GM23338 (cell line): Measurements from ENCODE around the gene SMC4. TPM values are rescaled to one million over a fixed set of nuclear protein-coding genes. Genes with fewer than 3 reads are reported as not detected.

Source experiments
- ATAC-seq: fragments of 200-7000 bp; cut with Tn5 transposase; 3 replicates; pipeline ENCODE4 v1.9.1; 2020
- DNase-seq: peaks from one replicate; pipeline ENCODE4 v3.0.0-alpha.2; 2015; ENCODE audit warnings: low spot score
- H2AFZ ChIP-seq: fragments of 200-600 bp; sonication (generic); 2 replicates; pipeline ENCODE4 v1.8.0; 2016; ENCODE audit warnings: antibody characterized with exemption, mild to moderate bottlenecking, moderate library complexity
- H3F3A ChIP-seq: fragments of 200-600 bp; sonication (generic); replicated peaks from 2 replicates; pipeline ENCODE4 v1.8.0; 2017; ENCODE audit warnings: antibody characterized with exemption, mixed run types, low read depth
- H3K27ac ChIP-seq: fragments of 200-600 bp; sonication (generic); 2 replicates; pipeline ENCODE4 v1.6.1; 2016; ENCODE audit warnings: low read depth
- H3K27me3 ChIP-seq: fragments of 200-600 bp; sonication (generic); 2 replicates; pipeline ENCODE4 v1.8.0; 2016; ENCODE audit warnings: mild to moderate bottlenecking, mixed run types, moderate library complexity; ENCODE audit not compliant: insufficient read depth
- H3K36me3 ChIP-seq: fragments of 200-600 bp; sonication (generic); 2 replicates; pipeline ENCODE4 v1.8.0; 2016; ENCODE audit warnings: mild to moderate bottlenecking; ENCODE audit not compliant: insufficient read depth
- H3K4me1 ChIP-seq: fragments of 200-600 bp; sonication (generic); 2 replicates; pipeline ENCODE4 v1.8.0; 2016; ENCODE audit warnings: mild to moderate bottlenecking, moderate library complexity; ENCODE audit not compliant: insufficient read depth
- H3K4me2 ChIP-seq: fragments of 200-600 bp; sonication (generic); 2 replicates; pipeline ENCODE4 v1.7.1; 2017; ENCODE audit warnings: mixed run types
- H3K4me3 ChIP-seq: fragments of 200-600 bp; sonication (generic); 2 replicates; pipeline ENCODE4 v1.6.1; 2016; ENCODE audit warnings: mixed run types
- H3K79me2 ChIP-seq: fragments of 200-600 bp; sonication (generic); replicated peaks from 2 replicates; pipeline ENCODE4 v1.8.0; 2017; ENCODE audit warnings: mild to moderate bottlenecking; ENCODE audit not compliant: insufficient read depth
- H3K9me2 ChIP-seq: fragments of 200-600 bp; sonication (generic); 2 replicates; pipeline ENCODE4 v1.8.0; 2017; ENCODE audit not compliant: insufficient read depth
- H4K20me1 ChIP-seq: fragments of 200-600 bp; sonication (generic); replicated peaks from 2 replicates; pipeline ENCODE4 v1.8.0; 2017; ENCODE audit warnings: mild to moderate bottlenecking; ENCODE audit not compliant: insufficient read depth
- H3K27ac Mint-ChIP-seq: 2 replicates; pipeline ENCODE4 v1.8.0; 2020; ENCODE audit warnings: inconsistent platforms, mild to moderate bottlenecking, moderate library complexity, mixed read lengths
- H3K27me3 Mint-ChIP-seq: 3 replicates; pipeline ENCODE4 v1.8.0; 2022; ENCODE audit warnings: low read depth, mild to moderate bottlenecking, moderate library complexity, mixed read lengths, inconsistent platforms; ENCODE audit not compliant: insufficient read depth, poor library complexity
- H3K36me3 Mint-ChIP-seq: 3 replicates; pipeline ENCODE4 v1.8.0; 2021; ENCODE audit warnings: low read depth, mild to moderate bottlenecking, inconsistent platforms, moderate library complexity, mixed read lengths
- H3K4me1 Mint-ChIP-seq: 3 replicates; pipeline ENCODE4 v1.8.0; 2020; ENCODE audit warnings: mild to moderate bottlenecking, inconsistent platforms, mixed read lengths
- H3K4me3 Mint-ChIP-seq: 3 replicates; pipeline ENCODE4 v1.8.0; 2021; ENCODE audit warnings: moderate library complexity, mild to moderate bottlenecking, inconsistent platforms, mixed read lengths
- H3K9me3 Mint-ChIP-seq: 3 replicates; pipeline ENCODE4 v1.8.0; 2020; ENCODE audit warnings: moderate library complexity, mild to moderate bottlenecking, inconsistent platforms, mixed read lengths
- CREB1 ChIP-seq: fragments of 250-450 bp; sonication (Bioruptor Pico); IDR thresholded peaks from 2 replicates; pipeline ENCODE4 v1.5.0; 2020; ENCODE audit warnings: low read depth, mild to moderate bottlenecking, moderate library complexity
- CTCF ChIP-seq, 2 experiments: fragments of 200-600 bp in 1 of 2; sonication (generic) in 1 of 2; conservative IDR thresholded peaks; 2 replicates each; pipeline versions ENCODE4 v1.5.1 to v1.6.1; 2016 to 2017; ENCODE audit warnings: antibody characterized with exemption in 2 of 2, low read depth in 2 of 2, mild to moderate bottlenecking in 2 of 2, moderate library complexity in 1 of 2
- ETS1 ChIP-seq: IDR thresholded peaks from 2 replicates; pipeline ENCODE4 v1.6.1; 2016; ENCODE audit warnings: antibody characterized with exemption
- EZH2 ChIP-seq: fragments of 200-600 bp; sonication (generic); IDR thresholded peaks from one replicate; pipeline ENCODE4 v1.8.0; 2017; ENCODE audit warnings: antibody characterized with exemption, mild to moderate bottlenecking, low read depth; ENCODE audit not compliant: unreplicated experiment
- EZH2phosphoT487 ChIP-seq: fragments of 200-600 bp; sonication (generic); IDR thresholded peaks from one replicate; pipeline ENCODE4 v1.8.1; 2018; ENCODE audit warnings: antibody characterized with exemption; ENCODE audit not compliant: unreplicated experiment
- JUNB ChIP-seq: IDR thresholded peaks from one replicate; pipeline ENCODE4 v1.6.1; 2016; ENCODE audit warnings: antibody characterized with exemption; ENCODE audit not compliant: unreplicated experiment
- NANOG ChIP-seq: IDR thresholded peaks from 2 replicates; pipeline ENCODE4 v1.6.1; 2016; ENCODE audit warnings: antibody characterized with exemption, borderline replicate concordance
- POLR2AphosphoS5 ChIP-seq: IDR thresholded peaks from 2 replicates; pipeline ENCODE4 v1.6.1; 2016; ENCODE audit warnings: antibody characterized with exemption, low read depth
- REST ChIP-seq: IDR thresholded peaks from one replicate; pipeline ENCODE4 v1.6.1; 2018; ENCODE audit warnings: antibody characterized with exemption; ENCODE audit not compliant: unreplicated experiment
- STAT1 ChIP-seq: IDR thresholded peaks from one replicate; pipeline ENCODE4 v1.6.1; 2016; ENCODE audit warnings: antibody characterized with exemption; ENCODE audit not compliant: unreplicated experiment
- ZNF114 ChIP-seq: fragments of 250-450 bp; sonication (Bioruptor Pico); IDR thresholded peaks from 2 replicates; pipeline ENCODE4 v1.5.0; 2020; ENCODE audit warnings: mild to moderate bottlenecking, moderate library complexity
- ZNF331 ChIP-seq: fragments of 250-450 bp; sonication (Bioruptor Pico); IDR thresholded peaks from 2 replicates; pipeline ENCODE4 v1.5.0; 2020; ENCODE audit warnings: low read depth, mild to moderate bottlenecking, moderate library complexity
- ZNF462 ChIP-seq: fragments of 250-450 bp; sonication (Bioruptor Pico); IDR thresholded peaks from 2 replicates; pipeline ENCODE4 v1.5.0; 2020; ENCODE audit warnings: mild to moderate bottlenecking, moderate library complexity
- polyA plus RNA-seq: library from polyadenylated mRNA; unstranded; fragments of >200 nt; fragmentation: Nextera tagmentation; extraction: Ambion mirVana; gene quantifications from 2 replicates; pipeline ENCODE4 v1.2.1, GENCODE V29; 2016
- total RNA-seq: library from RNA; depleted of rRNA; stranded (reverse); fragments of >200 nt; shearing (Covaris generic); gene quantifications from 2 replicates; pipeline ENCODE4 v1.2.3, GENCODE V29; 2014

The SMC4 gene
- total and polyA plus RNA-seq, 2 experiments from 2014 or later, result 167 to 412 TPM

GRCh38 chr3:160478338-160478737 is 78.9 kb downstream of the SMC4 start:
- H3K4me2 ChIP-seq, result no peak overlapping the region
- H3K9me2 ChIP-seq, result 0 out of 2 replicates have a peak, but pooled peaks cover 7% of the 10 kb centered on the region
- H2AFZ ChIP-seq, result no peak overlapping the region
- Mint-ChIP-seq H3K27ac (no peak overlapping the region), H3K27me3 (peaks cover 10% of the 10 kb centered on the region), H3K9me3 (no peaks in the 10 kb centered on the region), H3K4me1 (peaks cover 3% of the 10 kb centered on the region; the same call in 1 of the 3 replicates), H3K36me3 (no peaks in the 10 kb centered on the region), H3K4me3 (no peak overlapping the region)
- H3F3A ChIP-seq, result no peaks in the 10 kb centered on the region
- H3K4me1 ChIP-seq, result no peaks in the 10 kb centered on the region
- DNase-seq (no peak), ATAC-seq (no peak)
- no peak for TF ChIP-seq ZNF114
- TF ChIP-seq STAT1, result no peak
- TF ChIP-seq JUNB, result no peak
- no peak for TF ChIP-seq ETS1
- no peak for TF ChIP-seq EZH2
- TF ChIP-seq CTCF (conservative IDR thresholded peaks at IDR 0.05; ENCODE audit: low read depth in 2 of 2), result no peak
- no peak for TF ChIP-seq ZNF331 (CRISPR knock-in tag)
- TF ChIP-seq EZH2phosphoT487, result no peak
- no peak for TF ChIP-seq ZNF462 (CRISPR knock-in tag)
- TF ChIP-seq POLR2AphosphoS5, result no peak
- TF ChIP-seq CREB1 (CRISPR knock-in tag), result no peak
- TF ChIP-seq NANOG, result no peak
- no peak for TF ChIP-seq REST
- no peak overlapping the region for H3K4me3 ChIP-seq
- no peaks in the 10 kb centered on the region for H4K20me1 ChIP-seq
- H3K27ac ChIP-seq, result no peak overlapping the region
- no peaks in the 10 kb centered on the region for H3K27me3 ChIP-seq
- no peaks in the 10 kb centered on the region for H3K79me2 ChIP-seq
- no peaks in the 10 kb centered on the region for H3K36me3 ChIP-seq
